Mesendoderm (in vitro differentiated cells): ENCODE results near the gene PLXNB1.

Experiments
- DNase-seq: peaks from one replicate; pipeline ENCODE4 v3.0.0; 2013
- H2AK5ac ChIP-seq: 2 replicates; pipeline ENCODE4 v1.6.1; 2013; ENCODE audit warnings: low read length, inconsistent platforms
- H2BK120ac ChIP-seq: 2 replicates; pipeline ENCODE4 v1.6.1; 2013; ENCODE audit warnings: low read depth, mild to moderate bottlenecking, low read length, moderate library complexity, mixed read lengths
- H2BK15ac ChIP-seq: replicated peaks from 2 replicates; pipeline ENCODE4 v1.6.1; 2013; ENCODE audit warnings: low read depth, mild to moderate bottlenecking, moderate library complexity
- H2BK5ac ChIP-seq: 2 replicates; pipeline ENCODE4 v1.6.1; 2013; ENCODE audit warnings: low read length, inconsistent platforms
- H3K18ac ChIP-seq: 2 replicates; pipeline ENCODE4 v1.6.1; 2013; ENCODE audit warnings: mild to moderate bottlenecking, low read length, mixed read lengths
- H3K23ac ChIP-seq: one replicate; pipeline ENCODE4 v1.6.1; 2013; ENCODE audit warnings: low read length
- H3K27ac ChIP-seq: 2 replicates; pipeline ENCODE4 v1.5.1; 2013; ENCODE audit warnings: low read depth, mild to moderate bottlenecking, inconsistent platforms, low read length, moderate library complexity
- H3K27me3 ChIP-seq: 2 replicates; pipeline ENCODE4 v1.6.1; 2013; ENCODE audit warnings: low read length, control low read depth, mild to moderate bottlenecking, inconsistent platforms; ENCODE audit not compliant: insufficient read depth, poor library complexity
- H3K36me3 ChIP-seq: 2 replicates; pipeline ENCODE4 v1.6.1; 2013; ENCODE audit warnings: low read length, inconsistent platforms; ENCODE audit not compliant: control insufficient read depth, insufficient read depth
- H3K4ac ChIP-seq: one replicate; pipeline ENCODE4 v1.6.1; 2013; ENCODE audit warnings: low read depth, mild to moderate bottlenecking, low read length, moderate library complexity
- H3K4me1 ChIP-seq: 2 replicates; pipeline ENCODE4 v1.6.1; 2013; ENCODE audit warnings: low read depth, low read length, inconsistent platforms; ENCODE audit not compliant: control insufficient read depth
- H3K4me2 ChIP-seq: 2 replicates; pipeline ENCODE4 v1.6.1; 2013; ENCODE audit warnings: low read length
- H3K4me3 ChIP-seq: 2 replicates; pipeline ENCODE4 v1.5.1; 2013; ENCODE audit warnings: mild to moderate bottlenecking, low read length
- H3K56ac ChIP-seq: one replicate; pipeline ENCODE4 v1.6.1; 2013; ENCODE audit warnings: low read length
- H3K79me1 ChIP-seq: 2 replicates; pipeline ENCODE4 v1.6.1; 2013; ENCODE audit warnings: low read length, inconsistent platforms
- H3K79me2 ChIP-seq: 2 replicates; pipeline ENCODE4 v1.6.1; 2013; ENCODE audit warnings: mild to moderate bottlenecking, low read length; ENCODE audit not compliant: control insufficient read depth, insufficient read depth
- H3K9ac ChIP-seq: 2 replicates; pipeline ENCODE4 v1.6.1; 2013; ENCODE audit warnings: low read length, inconsistent platforms
- H4K5ac ChIP-seq: one replicate; pipeline ENCODE4 v1.6.1; 2013; ENCODE audit warnings: low read length
- H4K8ac ChIP-seq: one replicate; pipeline ENCODE4 v1.6.1; 2013; ENCODE audit warnings: low read depth, mild to moderate bottlenecking, control low read depth, low read length, moderate library complexity
- WGBS: extraction: QIAGEN DNeasy Blood & Tissue Kit; methylation state at CpG from one replicate; pipeline ENCODE4 v1.1.7; 2013; ENCODE audit warnings: low lambda C conversion rate, missing lambda C conversion rate; ENCODE audit not compliant: insufficient coverage; ENCODE audit errors: extremely low coverage; 5-methylcytosine and 5-hydroxymethylcytosine counted together

The PLXNB1 gene

GRCh38 chr3:48433472-48434118 lies 3.7 kb upstream of the PLXNB1 start:
- no peak overlapping the region for H3K18ac ChIP-seq
- H2BK120ac ChIP-seq = no peak overlapping the region
- no peak overlapping the region for H2BK5ac ChIP-seq
- H3K4ac ChIP-seq = no peak overlapping the region
- H3K79me1 ChIP-seq = peaks cover 6% of the 10 kb centered on the region
- no peak overlapping the region for H4K8ac ChIP-seq
- no peak overlapping the region for H3K56ac ChIP-seq
- H3K23ac ChIP-seq = no peak overlapping the region
- no peak overlapping the region for H2AK5ac ChIP-seq
- no peak overlapping the region for H2BK15ac ChIP-seq
- peaks cover under 1% of the 10 kb centered on the region for H3K79me2 ChIP-seq
- H3K4me1 ChIP-seq = peaks cover 2% of the 10 kb centered on the region
- H3K9ac ChIP-seq = no peak overlapping the region
- peaks cover 10% of the 10 kb centered on the region for H3K36me3 ChIP-seq
- no peak overlapping the region for H3K4me2 ChIP-seq
- whole genome bisulfite sequencing = no CpG with 5 or more reads among the region's 12 CpGs
- H3K4me3 ChIP-seq = no peak overlapping the region
- H3K27me3 ChIP-seq = no peaks in the 10 kb centered on the region
- H4K5ac ChIP-seq = no peak overlapping the region
- DNase-seq = no peak
- H3K27ac ChIP-seq = no peak overlapping the region

DNA sequence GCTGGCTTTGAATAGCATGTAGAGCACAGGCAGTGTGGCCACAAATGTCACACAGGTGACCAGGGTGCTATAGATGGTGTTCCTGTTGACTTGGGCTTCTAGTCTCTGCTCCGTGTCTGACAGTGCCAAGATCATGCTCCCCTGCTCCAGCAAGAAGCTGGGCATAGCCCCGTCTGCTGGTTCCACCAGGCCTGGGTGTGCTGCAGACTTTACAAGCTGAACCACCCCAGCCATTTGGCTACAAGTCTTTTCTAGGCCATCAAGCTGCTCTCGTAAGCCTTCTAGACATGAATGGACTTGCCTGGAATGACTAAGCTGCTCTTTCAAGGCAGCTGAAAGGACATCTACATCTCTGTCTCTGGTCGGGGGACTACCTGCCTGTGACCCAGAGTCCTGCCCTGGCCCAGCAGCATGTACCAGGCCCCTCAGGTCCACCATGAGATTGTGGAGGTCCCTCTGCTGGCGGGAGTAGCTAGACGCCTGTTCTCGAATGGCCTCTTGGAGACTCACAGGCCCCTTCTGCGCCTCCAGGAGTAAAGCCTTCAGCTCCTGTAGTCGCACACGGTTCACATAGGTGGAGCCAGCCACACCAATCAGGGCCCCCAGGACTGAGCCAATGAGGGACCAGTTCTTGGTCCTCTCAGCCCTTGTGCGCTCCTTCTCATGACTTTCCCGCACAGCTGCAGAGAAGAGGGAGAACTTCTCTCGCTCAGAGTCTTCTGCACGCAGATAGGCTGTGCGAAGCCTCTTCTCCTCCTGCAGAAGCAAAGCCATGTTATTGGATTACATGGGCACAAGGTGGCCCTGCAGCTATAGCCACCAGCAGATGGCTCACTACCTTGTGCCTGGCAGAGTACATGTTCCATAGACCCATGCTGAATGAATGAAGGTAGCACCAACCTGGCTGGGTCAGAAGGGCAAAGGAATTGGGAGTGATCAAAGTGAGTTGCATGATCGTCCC lies 2.8 kb upstream of the PLXNB1 start:
- Histone ChIP-seq H4K8ac (no peak overlapping the region), H2BK15ac (no peak overlapping the region), H3K27me3 (no peaks in the 10 kb centered on the region), H3K27ac (no peak overlapping the region), H2BK5ac (no peak overlapping the region), H3K23ac (no peak overlapping the region), H3K56ac (peak overlapping the region; percentile 46), H3K79me2 (peaks cover 9% of the 10 kb centered on the region), H4K5ac (no peak overlapping the region), H3K4me1 (peaks cover 8% of the 10 kb centered on the region), H3K36me3 (peaks cover 10% of the 10 kb centered on the region), H2BK120ac (no peak overlapping the region), H3K4me3 (no peak overlapping the region), H3K4me2 (no peak overlapping the region), H3K79me1 (peaks cover 14% of the 10 kb centered on the region), H3K4ac (no peak overlapping the region), H3K9ac (no peak overlapping the region), H2AK5ac (no peak overlapping the region), H3K18ac (no peak overlapping the region)
- DNase-seq = peak; percentile 93
- WGBS = no CpG with 5 or more reads among the region's 16 CpGs

DNA sequence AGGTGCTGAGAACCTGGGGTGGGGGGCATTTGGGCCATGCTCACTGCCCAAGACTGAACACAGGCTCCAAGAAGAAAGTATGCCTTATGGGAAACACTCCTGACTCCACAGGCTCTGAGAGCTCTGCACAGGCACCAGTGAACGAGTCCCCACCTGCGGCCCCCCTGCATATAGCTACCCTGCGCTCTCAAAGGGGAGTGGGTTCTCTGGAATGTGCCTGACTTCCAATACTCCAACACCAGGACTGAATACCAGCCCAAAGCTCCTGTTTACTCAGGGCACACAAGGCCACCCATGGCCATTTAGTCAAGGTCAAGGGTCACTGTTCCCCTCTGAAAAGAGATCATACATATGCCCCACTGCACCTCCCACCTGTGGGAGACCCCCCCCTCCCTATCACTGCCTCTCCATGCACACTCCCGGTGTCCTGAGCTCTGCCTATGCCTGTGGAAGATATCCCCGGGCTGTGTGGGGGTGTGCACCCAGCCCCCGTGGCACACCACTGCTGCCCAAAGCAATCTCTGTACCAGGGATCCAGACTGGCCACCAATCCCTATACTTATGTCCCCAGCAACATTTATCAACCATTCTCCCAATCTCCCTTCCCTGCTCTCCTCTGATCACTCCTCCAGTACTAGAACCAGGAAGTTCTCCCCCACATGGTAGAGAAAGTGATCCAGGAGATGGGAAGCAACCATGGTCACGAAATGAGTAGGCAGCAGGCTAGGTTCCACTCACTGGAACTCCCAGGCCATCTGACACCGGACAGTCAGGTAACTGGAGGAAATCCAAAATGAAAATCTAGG lies 1.5 kb upstream of the PLXNB1 start:
- no peak overlapping the region for H3K27ac ChIP-seq
- H3K4me1 ChIP-seq = peaks cover 10% of the 10 kb centered on the region
- H2AK5ac ChIP-seq = no peak overlapping the region
- no peak overlapping the region for H2BK120ac ChIP-seq
- DNase-seq = no peak
- no peak overlapping the region for H2BK15ac ChIP-seq
- H2BK5ac ChIP-seq = no peak overlapping the region
- H3K79me1 ChIP-seq = peaks cover 20% of the 10 kb centered on the region
- peaks cover 22% of the 10 kb centered on the region for H3K79me2 ChIP-seq
- H3K23ac ChIP-seq = no peak overlapping the region
- H3K56ac ChIP-seq = no peak overlapping the region
- no peak overlapping the region for H3K4ac ChIP-seq
- H3K9ac ChIP-seq = no peak overlapping the region
- H4K5ac ChIP-seq = no peak overlapping the region
- no peak overlapping the region for H3K4me2 ChIP-seq
- H3K18ac ChIP-seq = no peak overlapping the region
- no peak overlapping the region for H3K4me3 ChIP-seq
- H3K36me3 ChIP-seq = peaks cover 10% of the 10 kb centered on the region
- no peaks in the 10 kb centered on the region for H3K27me3 ChIP-seq
- no CpG with 5 or more reads among the region's 8 CpGs for WGBS
- H4K8ac ChIP-seq = no peak overlapping the region

- Histone ChIP-seq H3K36me3 (peaks cover 10% of the 10 kb centered on the region), H2BK15ac (no peak overlapping the region), H3K79me2 (peaks cover 29% of the 10 kb centered on the region), H3K27ac (no peak overlapping the region), H3K56ac (peak overlapping the region; percentile 92), H3K18ac (no peak overlapping the region), H3K9ac (peak overlapping the region; percentile 88), H4K8ac (no peak overlapping the region), H3K4me2 (no peak overlapping the region), H2BK5ac (no peak overlapping the region), H3K4me1 (peaks cover 10% of the 10 kb centered on the region), H3K79me1 (peaks cover 26% of the 10 kb centered on the region), H3K27me3 (no peaks in the 10 kb centered on the region), H3K23ac (no peak overlapping the region), H2AK5ac (peak overlapping the region; percentile 9), H2BK120ac (no peak overlapping the region), H4K5ac (no peak overlapping the region), H3K4me3 (no peak overlapping the region), H3K4ac (peak overlapping the region; percentile 25)
- no CpG with 5 or more reads among the region's 1 CpG for WGBS
- DNase-seq = no peak
These were observed 819 bp upstream of the PLXNB1 start for GRCh38 chr3:48430708-48431101.

DNA sequence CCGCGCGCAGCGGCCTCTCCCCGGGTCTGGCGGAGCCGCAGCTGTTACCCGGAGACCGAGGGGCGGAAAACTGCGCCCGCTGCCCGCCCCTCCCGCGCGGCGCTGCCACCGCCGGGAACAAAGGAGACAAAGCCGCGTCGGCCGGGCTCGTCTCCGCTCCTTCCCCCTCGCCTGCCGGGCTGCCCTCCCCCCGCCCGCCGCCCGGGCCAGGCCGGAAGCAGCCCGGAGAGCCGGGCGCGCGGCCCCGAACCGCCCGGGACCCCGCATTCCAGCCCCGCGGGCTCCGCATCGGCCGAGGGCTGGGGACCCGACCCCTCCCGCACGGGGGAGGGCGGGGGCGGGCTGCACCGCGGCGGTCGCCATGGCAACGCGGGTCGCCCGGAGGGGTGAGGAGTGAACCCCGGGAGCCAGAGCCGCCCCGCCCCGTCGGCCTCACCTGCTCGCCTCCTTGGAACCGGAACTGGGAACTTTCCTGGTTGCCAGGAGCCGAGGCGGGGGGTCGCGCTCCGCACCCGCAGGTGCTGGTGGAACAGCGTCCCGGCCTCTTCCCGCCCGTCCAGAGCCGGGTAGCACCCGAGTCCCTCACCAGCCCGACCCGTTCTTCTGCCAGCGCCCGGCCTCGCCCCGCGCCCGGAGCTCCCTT lies 448 bp downstream of the PLXNB1 start:
- Histone ChIP-seq H2BK5ac (peak overlapping the region; percentile 45), H3K23ac (no peak overlapping the region), H3K9ac (peak overlapping the region; percentile 88), H3K4me2 (peak overlapping the region; percentile 44), H3K56ac (peak overlapping the region; percentile 92), H2BK15ac (no peak overlapping the region), H3K36me3 (peaks cover 10% of the 10 kb centered on the region), H4K5ac (no peak overlapping the region), H3K79me2 (peaks cover 40% of the 10 kb centered on the region), H3K27ac (peak overlapping the region; percentile 89), H4K8ac (peak overlapping the region; percentile 69), H3K4ac (peak overlapping the region; percentile 88), H3K4me1 (peaks cover 10% of the 10 kb centered on the region), H3K18ac (peak overlapping the region; percentile 75), H3K79me1 (peaks cover 24% of the 10 kb centered on the region), H2AK5ac (no peak overlapping the region), H3K27me3 (no peaks in the 10 kb centered on the region), H2BK120ac (peak overlapping the region; percentile 54), H3K4me3 (peak overlapping the region; percentile 72)
- no CpG with 5 or more reads among the region's 86 CpGs for WGBS
- DNase-seq = peak; percentile 64
